ENCODE measurements around the gene ATP1A2. TPM values are rescaled to one million over a fixed set of nuclear protein-coding genes. Genes with fewer than 3 reads are reported as not detected.

Gene ATP1A2
- total and polyA plus RNA-seq, 10 of the 15 experiments (the other 5 are each of a cell fraction or from before 2014, with no cell fraction given) = 0.15 TPM; not detected in 9

GRCh38 chr1:160171354-160171753, 55.8 kb downstream of the ATP1A2 start (continued):
- TF ChIP-seq REST (IDR thresholded peaks at IDR 0.05; ENCODE audit: low read depth, low read length) = no peak
- no peak for TF ChIP-seq BHLHE40 (IDR thresholded peaks at IDR 0.05; ENCODE audit: borderline replicate concordance in 1 of 2, low read depth in 2 of 2, low read length in 1 of 2)
- no peak for TF ChIP-seq FOXK2 (IDR thresholded peaks at IDR 0.05)
- TF ChIP-seq TCF7 (IDR thresholded peaks at IDR 0.05; ENCODE audit: borderline replicate concordance) = no peak

DNA sequence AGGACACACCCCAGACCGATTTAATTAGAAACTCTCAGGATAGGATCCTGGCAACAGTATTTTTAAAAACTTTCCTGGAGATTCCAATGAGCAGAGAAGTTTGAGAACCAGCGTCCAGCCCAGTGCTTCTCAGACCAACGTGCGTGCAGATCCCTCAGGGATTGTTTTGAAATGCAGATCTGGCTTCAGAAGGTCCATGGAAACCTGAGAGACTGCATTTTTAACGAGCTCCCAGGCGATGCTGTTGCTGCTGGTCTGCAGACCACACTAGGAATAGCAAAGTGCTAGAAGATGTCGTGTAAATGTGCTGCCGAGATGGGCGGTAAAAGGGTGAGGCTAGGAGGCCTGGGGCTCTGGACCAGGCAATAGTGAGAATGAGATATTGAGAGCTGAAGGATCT, 56.4 kb downstream of the ATP1A2 start:
- ChIA-PET RAD21 (ENCODE audit: unreplicated experiment) (interaction anchor here (1.1 kb wide), 1 partner anchor 80 kb away, joined by 3 read pairs; no protein-coding TSS in a partner anchor), CTCF (interaction anchor here (0.5 to 1.4 kb wide), 3 partner anchors 30 to 92 kb away, joined by 3 to 6 read pairs (median 4); no protein-coding TSS in a partner anchor), POLR2A (no interaction called here), SMC1A (ENCODE audit: uncharacterized antibody, unreplicated experiment) (interaction anchor here (1.2 kb wide), 1 partner anchor 21 kb away, joined by 5 read pairs; no protein-coding TSS in a partner anchor)
- TF ChIP-seq HCFC1 (IDR thresholded peaks at IDR 0.05; ENCODE audit: low read length) = no peak
- no peak for TF ChIP-seq TCF12 (IDR thresholded peaks at IDR 0.05; ENCODE audit: low read depth, low read length)
- TF ChIP-seq STAT3 (IDR thresholded peaks at IDR 0.05; ENCODE audit: low read depth, low read length) = no peak
- TF ChIP-seq SMC3 (IDR thresholded peaks at IDR 0.05; ENCODE audit: borderline replicate concordance, low read length) = no peak
- TF ChIP-seq KDM1A (IDR thresholded peaks at IDR 0.05; ENCODE audit: borderline replicate concordance) = no peak
- no peak overlapping the region for H3K4me3 ChIP-seq
- FAIRE-seq = no peak
- H4K20me1 ChIP-seq (ENCODE audit: control insufficient read depth, insufficient read depth) = no peaks in the 10 kb centered on the region
- no peaks in the 10 kb centered on the region for H3K36me3 ChIP-seq (ENCODE audit: control insufficient read depth in 2 of 2, insufficient read depth in 2 of 2, low read length in 1 of 2)
- no peak for ATAC-seq
- H3K27ac ChIP-seq (ENCODE audit: control insufficient read depth, insufficient read depth) = no peak overlapping the region
- no peak overlapping the region for H3K9ac ChIP-seq (ENCODE audit: control insufficient read depth, insufficient read depth, low read length)
- H3K4me2 ChIP-seq (ENCODE audit: control insufficient read depth, insufficient read depth) = no peak overlapping the region
- in situ Hi-C loops (cut with MboI) (no loop called here), intact Hi-C loops (cut with micrococcal nuclease; ENCODE audit: unreplicated experiment) (no loop called here)
- H3K4me1 ChIP-seq (ENCODE audit: control insufficient read depth, insufficient read depth, low read length) = peaks cover 16% of the 10 kb centered on the region
- H3K79me2 ChIP-seq (ENCODE audit: control insufficient read depth, insufficient read depth, low read length) = no peaks in the 10 kb centered on the region
- H3K27me3 ChIP-seq (replicated peaks in 1 of 2; ENCODE audit: control insufficient read depth in 2 of 2, insufficient read depth in 2 of 2, low read length in 1 of 2) = no peaks in the 10 kb centered on the region; a peak in 1 of 4 replicates
- BruUV-seq (replicated peaks) = no TSS peak
- 43% methylated on average over 9 of the region's 9 CpGs for WGBS (ENCODE audit: insufficient coverage, insufficient replicate concordance, low lambda C conversion rate, missing lambda C conversion rate)
- no peak for DNase-seq (ENCODE audit: low read depth, low spot score)
- H2AFZ ChIP-seq (ENCODE audit: control insufficient read depth, low read depth, low read length) = no peak overlapping the region
- no peaks in the 10 kb centered on the region for H3K9me3 ChIP-seq (replicated peaks; ENCODE audit: control insufficient read depth, insufficient read depth, low read length)
